Activated CD4-positive, alpha-beta T cell treated with anti-CD3 and anti-CD28 coated beads for 4 hours (primary cell): ENCODE data around the gene MT3.

Experiments
- DNase-seq, 2 donors: peaks; one replicate each; pipeline ENCODE4 v3.0.0-alpha.2; 2020

The MT3 gene

DNA sequence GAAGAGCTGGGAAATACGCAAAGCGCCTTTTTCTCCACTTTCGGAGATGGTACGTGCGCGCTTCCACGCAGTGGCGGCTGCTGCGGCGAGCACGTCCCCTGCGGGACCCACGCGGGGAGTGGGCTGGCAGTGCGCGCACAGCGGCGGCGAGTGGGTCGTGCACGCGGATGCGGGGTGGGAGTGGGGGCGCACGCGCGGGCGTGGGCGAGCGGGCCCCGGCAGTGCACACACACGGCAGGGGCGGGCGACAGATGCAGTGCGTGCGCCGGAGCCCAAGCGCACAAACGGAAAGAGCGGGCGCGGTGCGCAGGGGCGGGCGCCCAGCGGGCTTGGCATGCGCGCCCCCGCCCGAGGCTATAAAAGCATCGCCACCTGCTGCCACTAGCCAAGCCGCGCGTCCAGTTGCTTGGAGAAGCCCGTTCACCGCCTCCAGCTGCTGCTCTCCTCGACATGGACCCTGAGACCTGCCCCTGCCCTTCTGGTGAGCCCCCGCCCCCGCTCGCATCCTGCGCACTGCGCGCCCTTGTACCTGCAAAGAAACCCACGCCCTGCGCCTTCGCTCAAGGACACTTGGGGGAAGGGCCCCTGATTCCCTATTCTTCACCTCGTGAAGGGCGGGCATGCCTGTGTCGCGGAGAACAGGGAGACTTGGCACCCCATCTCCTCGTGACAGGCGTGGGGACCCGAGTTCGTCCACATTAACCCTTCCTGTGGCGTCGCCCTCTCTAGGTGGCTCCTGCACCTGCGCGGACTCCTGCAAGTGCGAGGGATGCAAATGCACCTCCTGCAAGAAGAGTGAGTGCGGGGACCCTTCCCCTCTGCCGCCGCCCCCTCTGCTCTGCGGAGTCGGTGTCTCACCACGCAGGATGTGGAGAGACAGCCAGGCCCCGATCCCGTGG, at the start of gene MT3:
Gene MT3 (plus strand): TSS at position 388 of the 899 bp plus-strand sequence. CDS start 63 bp downstream, at position 451.
- peak in 1 of 2 donors; percentile 27 for DNase-seq

DNA sequence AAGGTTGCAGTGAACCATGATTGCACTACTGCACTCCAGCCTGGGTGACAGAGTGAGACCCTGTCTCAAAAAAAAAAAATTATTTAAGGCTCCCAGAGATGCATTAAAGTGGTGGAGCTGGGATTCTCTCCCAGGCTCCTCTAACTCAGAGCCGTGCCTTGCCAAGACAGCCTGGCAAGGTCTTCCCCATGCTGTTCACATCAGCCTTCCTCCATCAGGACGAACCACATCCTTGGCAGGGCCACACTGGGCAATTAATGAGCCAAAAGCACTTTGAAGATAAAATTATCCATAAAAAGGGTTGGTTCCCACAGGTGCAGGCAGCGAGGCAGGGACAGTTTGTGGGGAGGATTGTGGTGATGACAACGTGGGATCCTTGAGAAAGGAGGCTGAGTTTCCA, 49.7 kb upstream of the MT3 start:
- DNase-seq, result no peak

DNA sequence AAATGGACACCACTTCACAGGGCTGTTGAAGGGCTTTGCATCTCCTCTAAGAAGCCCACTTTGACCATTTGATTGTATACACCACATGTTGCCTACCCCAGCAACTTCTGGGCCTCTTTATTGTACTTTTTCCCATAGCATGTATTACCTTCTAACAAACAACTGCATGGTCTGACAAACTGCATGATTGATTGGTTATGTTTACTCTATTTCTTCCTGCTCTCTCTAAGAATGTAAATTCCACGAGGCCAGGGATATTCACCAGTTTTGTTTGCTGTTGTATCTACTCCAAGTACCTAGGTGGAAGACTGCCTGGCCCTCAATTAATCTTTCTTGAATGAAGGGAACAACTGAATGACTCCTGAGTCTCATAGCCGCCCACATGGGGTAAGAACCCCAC, 47.3 kb upstream of the MT3 start:
- DNase-seq, result no peak

DNA sequence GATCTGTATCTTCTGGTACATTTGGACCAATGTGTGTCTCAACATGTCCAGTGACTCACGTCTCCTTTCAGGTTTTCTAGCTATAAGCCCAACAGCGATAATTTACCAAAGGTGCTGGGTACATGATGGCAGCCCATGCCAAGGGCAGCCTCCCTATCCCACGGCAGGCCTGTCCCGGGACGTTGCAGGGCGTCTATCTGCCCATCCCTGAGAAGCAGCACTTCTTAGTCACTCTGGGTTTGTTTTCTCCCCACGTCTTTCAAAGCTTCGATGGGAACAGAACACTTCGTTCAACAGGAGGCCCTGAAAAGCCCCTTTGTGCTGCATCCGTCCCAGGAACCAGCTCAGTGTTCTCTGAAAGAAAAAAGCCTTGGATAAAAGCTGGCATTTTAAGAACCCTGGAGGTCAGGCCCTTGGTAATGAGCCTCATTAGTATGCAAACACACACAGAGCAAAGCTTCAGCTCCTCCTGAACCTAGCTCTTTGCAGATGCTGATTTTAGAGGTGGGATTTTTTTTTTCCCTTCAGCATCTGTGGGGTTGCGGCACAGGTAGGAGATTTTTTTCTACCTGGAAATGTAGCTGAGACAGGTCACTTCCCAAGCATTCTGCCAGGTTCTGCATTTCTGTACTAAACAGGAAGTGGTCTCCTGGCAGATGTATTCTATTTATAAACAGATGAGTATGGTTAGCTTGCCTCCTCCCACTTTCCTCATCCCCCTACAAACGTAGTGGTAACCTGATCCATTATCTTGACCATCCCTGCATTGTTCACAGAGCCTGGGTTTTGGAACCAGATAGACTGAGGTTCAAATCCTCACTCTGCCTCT, 42.0 kb upstream of the MT3 start:
- no peak for DNase-seq

DNA sequence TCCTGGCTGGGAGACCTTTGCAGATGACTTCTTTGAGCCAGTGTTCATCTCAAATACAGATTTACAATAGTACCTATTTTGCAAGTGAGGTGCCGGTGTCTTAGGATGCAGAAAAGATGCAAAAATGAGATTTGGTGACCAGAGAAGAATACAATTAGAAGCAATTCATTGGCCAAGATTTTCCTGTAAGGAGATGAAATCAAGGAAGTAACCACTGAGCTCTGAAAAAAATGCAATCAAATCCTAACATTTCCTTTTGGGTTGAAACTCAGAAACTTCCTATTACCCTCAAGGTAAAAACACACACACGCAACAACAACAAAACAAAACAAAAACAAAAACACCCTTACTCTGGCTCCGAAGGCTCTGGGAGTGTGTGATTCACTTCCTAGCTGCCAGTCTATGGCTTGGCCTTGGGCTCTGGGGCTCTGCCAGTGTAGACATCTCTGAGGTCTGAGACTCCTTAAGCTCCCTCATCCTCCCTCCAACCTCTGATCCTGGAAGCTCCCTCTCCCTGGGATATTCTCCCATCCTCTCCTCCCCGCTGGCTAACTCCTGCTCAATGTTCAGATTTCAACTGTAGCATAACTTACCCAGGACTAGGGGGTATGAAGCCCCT, 41.3 kb upstream of the MT3 start:
- no peak for DNase-seq

DNA sequence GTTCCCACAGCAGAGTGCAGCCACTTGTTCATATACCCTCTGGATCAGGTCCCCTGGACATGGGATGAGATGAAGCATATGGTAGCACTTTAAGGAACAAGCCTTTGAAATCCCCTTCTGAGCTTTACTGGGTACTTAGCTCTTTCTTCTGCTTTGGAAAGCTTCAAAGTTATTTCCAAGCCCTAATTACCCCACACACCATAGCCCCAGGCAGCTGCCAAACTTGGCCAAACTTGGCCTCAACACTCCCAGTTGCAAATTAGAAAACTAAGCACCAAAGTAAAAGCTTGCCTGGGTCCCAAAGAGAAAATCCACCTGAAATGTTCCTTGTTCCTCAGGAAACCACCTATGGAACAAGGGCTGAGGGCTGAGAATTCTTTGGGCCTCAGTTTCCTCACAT, 40.2 kb upstream of the MT3 start:
- no peak for DNase-seq

DNA sequence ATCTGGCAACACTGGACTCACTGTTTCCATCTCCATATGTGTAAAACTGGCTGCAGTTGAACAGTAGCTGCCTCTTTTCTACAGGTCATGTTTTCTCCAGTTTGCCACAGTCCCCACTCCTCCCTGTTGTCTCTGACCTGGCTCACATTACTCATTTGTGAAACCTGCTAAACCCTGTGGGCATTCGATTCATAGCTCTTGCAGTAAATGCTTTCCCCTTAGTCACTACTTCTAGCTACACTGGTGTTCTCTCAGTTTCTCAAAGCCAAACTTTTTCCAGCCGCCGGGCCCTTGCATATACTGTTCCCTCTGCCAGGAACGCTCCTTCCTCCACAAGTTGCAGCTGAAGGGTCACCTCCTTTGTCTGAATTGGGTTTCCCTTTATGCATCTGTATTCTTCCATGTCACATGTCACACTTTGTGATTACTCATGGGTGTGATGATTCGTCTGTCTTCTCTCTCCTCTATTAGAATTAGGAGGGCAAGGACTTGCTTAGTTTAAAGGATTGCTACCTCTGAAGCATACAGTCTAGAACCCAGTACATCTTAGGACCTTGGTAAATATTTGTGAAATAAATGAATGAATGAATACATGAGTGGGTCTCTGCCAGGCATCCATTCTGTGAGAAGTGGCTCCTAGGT, 39.5 kb upstream of the MT3 start:
- DNase-seq, result no peak

DNA sequence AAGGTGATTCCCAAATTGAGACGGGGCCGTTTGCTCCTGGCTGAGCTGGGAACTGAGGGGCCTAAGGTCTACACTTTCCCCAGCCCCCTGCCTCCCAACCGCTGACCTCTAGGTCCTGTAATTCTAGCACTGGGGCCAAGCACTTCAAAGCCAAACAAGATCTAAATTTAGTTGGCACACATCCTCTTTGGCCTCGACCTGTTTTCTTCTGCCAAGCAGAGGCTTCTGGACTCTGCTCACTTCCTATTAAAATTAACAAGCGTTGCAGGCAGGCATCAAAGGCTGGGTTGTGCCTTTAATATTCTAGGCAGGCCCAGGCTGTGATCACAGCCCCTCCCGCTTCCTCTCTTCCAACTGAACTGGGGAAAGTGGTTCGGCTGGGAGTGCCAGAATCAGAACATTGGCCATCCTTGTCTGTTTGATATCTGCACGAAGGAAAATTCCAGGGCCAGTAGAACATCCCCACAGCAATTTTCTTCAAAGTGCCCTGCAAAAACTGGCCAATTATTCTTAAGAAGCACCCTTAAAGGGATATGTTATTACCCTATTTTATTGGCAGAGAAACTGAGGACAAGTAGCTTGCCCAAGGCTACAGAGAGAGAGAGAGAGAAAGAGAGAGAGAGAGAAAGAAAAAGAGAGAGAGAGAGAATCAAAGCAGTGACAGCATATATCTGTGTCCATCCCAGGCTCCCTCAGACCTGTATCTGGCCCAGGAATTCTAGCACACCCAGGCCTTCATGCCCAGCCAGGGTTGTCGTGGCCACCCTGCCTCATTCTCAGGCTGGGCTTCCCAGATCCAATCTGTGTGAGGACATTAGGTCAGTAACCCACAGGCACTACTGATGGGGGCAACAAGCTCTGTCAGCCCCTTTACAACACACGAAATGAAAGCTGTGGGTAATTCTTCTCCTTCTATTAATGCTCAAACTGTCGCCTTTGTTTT, 37.3 kb upstream of the MT3 start:
- no peak for DNase-seq

DNA sequence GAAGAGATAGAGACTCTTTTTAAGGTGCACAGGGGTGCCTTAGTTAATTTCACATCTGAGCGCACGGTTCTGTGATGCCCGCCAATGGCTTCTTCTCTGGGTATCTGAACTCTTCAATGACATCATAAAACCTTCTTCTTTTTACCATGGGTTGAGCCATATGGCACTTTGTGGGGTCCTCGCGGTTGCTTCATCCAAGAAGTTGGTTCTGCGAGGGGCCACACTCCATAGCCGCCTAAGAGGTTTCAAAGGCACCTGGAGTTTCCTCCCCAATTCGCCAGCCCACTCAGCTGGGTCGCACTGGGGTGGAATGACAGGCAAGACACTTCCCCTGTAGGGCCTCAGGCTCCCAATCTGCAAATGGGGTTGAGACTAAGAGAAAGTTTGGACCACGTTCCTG, 34.9 kb upstream of the MT3 start:
- DNase-seq, result no peak

DNA sequence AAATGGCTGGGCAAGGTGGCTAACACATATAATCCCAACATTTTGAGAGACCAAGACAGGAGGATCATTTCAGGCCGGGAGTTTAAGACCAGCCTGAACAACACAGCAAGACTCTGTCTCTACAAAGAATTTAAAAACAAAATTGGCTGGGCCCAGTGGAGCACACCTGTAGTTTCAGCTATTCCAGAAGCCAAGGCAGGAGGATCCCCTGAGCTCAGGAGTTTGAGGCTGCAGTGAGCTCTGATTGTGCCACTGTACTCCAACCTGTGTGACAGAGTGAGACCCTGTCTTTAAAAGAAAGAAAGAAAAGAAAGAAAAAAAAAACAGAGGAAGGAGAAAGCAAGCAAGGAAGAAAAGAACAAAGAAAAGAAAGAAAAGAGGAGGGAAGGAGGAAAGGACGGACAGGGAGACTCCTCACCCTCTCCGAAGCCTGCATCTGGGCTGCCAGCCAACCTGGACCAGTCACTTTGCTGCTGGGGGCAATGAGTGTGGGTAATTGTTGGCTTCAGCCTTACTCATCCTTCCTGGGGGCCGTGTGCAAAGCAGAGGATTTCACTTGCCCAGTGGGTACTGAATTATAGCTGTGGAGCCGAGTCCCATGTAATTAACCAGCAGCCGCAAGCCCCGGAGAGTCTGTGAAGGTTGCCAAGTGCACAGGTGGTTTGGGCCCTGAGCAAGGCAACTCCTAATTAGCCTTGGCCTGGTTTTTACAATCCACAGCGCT, 31.1 kb upstream of the MT3 start:
- DNase-seq, result no peak

DNA sequence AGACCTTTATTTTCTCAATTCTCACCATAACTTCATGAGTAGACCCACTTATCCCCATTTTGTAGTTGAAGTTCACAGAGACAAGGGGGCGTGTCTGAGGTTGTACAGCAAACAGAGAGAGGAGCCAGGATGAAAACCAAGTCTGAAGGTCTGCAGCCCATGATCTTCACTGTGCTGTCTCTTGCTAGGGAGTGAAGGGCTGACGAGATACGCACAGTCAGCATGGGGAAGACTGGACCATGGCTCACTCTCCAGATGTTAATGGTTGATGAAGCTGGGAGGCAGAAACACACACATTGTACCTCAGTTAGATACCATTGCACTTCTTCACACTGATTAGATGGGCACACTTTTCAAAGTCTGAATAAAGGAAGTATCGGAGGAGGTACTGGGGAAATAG, 30.2 kb upstream of the MT3 start:
- DNase-seq, result no peak

DNA sequence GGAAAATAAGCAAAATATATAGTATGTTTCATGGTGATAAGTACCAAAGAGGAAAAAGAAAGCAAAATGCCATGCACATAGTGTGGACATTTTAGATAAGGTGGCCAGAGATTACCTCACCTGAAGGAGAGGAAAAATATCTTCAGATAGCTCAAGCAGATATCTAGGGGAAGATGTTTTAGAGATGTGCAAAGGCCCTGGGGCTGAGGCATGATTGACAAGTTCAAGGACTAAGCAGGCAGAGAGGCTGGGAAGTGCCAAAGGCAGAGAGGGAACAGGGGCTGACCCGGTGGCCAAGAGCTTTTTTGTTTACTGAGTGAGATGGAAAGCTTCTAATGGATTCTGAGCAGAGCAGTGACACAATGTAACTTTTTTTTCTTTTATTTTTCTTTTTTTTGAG, 28.9 kb upstream of the MT3 start:
- DNase-seq, result no peak

DNA sequence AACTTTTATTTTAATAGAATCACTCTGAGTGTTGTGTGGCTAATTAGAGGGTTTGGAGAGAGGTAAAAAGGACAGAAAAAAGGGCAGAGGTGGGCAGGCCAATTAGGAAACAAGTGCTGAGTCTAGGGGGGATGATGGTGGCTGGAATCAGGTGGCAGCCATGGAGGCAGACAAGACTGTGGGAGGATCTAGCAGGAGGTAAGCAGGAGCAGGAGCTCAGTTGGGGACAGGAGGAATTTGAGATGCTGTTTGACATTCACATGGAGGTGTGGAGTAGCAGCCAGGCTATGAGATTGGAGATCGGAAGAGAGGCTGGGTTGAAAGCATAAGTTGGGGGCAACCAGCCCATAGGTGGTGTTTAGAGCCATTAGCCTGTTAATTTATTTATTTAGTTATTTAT, 28.2 kb upstream of the MT3 start:
- DNase-seq, result no peak

DNA sequence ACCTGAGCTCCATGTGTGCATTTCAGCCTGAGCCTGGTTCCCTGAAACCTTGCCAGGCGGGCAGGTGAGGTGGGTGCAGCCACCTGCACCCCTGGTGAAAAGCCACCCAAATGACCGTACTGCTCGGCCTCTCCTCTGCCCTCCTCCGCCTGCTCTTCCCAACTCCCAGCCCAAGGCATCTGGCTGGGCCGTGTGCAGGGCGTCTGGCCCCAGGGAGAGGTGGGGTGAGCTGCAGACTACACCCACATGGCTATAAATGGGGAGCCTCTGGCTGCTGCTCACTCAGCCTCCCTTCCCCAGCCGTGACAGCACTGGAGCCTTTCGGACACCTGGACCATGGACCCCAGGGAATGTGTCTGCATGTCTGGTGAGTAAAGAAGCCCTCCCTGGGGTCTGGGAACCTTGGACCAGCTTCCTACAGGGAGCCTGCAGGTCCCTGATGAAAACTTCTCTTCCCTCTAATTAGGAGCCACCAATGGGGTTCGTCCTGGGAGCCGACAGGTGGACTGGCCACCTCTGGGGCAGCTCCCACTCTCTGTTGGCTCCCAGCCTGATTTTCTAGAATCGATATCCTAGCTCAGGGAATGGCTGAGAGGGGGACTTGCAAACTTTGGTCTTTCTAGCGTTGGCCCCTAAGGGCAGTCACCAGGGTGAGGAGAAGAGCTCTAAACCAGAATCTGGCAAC, 24.4 kb upstream of the MT3 start, which contains the start of gene MT4:
Gene MT4 (plus strand): TSS at position 281 of the 685 bp plus-strand sequence. CDS start 56 bp downstream, at position 337.
- DNase-seq, result no peak

DNA sequence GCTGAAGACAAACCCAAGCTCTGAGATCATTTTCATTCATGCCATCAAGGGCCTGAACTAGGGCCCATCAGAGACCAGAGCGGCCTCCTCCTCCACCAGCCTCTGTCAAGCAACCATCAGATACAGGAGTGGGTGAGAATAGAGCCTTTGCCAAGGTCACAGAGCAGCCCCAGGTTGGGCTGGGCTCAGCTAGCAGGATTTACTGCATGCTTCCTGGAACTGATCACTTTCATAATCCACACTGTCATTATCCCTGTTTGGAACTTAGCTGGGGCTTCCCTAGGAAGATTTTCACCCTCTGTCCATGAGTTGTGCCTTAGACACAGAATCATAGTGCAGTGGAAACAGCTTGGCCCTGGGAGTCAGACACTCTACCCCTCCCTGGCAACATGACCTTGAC, 19.4 kb upstream of the MT3 start:
- DNase-seq, result no peak

DNA sequence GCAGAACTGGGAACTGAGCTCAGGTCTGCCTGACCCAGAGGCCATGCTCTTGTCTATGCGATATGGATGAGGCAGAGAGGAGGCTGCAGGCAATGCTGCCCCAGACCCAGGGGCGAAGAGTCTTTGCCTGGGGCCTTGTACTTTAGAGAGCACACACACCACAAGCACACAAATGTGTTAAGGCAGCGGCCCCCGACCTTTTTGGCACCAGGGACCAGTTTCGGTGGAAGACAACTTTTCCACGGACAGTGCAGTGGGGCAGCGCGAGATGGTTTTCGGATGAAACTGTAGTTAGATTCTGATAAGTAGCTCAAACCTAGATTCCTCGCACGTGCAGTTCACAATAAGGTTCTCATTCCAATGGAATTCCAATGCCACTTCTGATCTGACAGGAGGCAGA, 17.8 kb upstream of the MT3 start:
- DNase-seq, result no peak

DNA sequence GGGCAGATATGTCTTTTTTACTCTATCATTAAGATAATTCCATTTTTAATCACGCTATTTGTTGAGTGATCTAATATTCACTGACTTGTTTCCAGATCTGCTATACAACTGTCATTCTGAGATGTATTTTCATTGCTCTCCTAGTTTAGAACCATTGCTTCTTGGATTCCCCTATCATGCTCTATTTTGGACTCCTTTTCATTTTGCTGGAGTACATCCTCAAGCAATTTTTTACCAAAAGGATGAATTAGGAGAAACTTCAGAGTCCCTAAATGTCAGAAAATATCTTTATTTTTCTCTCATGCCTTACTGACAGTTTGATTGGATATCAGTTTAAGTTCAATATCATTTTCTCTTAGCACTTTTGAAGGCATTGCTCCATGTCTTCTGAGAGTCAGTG, 14.7 kb upstream of the MT3 start:
- no peak for DNase-seq

DNA sequence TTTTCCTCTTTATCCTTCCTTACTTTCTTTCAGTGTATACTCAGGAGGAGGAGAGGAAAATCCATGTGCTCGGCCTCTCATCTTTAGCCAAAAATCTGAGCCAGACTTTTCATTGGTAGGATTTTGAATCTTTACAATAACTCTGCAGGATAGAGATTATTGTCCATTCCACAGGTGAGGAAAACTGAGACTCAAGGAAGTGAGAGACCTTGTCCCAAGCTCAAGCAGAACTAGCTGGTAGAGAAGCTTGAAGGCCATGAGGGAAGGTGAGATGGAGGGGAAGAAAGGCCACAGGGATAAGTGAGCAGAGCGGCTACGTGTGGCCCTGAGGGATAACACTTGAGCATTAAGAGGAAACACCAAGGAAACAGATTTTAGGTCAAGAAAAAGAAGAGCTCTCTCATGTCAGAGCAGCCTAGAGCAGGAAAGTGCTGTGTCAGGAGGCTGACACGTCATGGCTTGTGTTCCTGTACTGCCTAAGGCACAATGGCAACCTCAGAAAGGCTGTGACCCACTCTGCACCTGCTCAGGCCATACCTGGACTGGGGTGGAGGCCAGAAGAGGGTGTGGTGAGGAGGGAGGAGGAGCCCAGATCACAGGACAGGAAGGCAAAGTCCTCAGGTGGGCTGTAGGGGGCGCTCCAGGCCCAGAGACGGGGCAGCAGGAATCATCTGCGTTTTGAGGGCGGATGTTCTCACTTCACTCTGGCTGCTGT, 12.6 kb upstream of the MT3 start:
- DNase-seq, result peak; percentile 78 to 84

DNA sequence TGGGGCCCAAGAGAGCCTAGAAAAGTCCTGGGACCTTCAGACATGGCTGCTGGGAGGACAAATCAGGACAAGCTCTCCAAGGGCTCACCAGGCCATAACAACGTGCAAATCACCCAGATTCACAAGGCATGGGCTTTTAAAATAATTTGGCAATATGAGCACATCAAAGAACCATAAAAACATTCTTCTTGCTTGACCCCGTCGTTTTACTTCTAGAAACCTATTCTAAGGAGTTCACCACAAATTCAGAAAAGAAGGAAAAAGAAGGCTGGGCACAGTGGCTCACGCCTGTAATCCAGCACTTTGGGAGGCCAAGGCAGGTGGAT, 12.1 kb upstream of the MT3 start:
- DNase-seq, result no peak
